HG03095 (cell line): ENCODE data around the gene MORC2.

Experiments
- ATAC-seq: cut with Tn5 transposase; IDR thresholded peaks from one replicate; pipeline ENCODE4 v1.9.1; 2021; ENCODE audit warnings: moderate library complexity; ENCODE audit not compliant: unreplicated experiment

The MORC2 gene

DNA sequence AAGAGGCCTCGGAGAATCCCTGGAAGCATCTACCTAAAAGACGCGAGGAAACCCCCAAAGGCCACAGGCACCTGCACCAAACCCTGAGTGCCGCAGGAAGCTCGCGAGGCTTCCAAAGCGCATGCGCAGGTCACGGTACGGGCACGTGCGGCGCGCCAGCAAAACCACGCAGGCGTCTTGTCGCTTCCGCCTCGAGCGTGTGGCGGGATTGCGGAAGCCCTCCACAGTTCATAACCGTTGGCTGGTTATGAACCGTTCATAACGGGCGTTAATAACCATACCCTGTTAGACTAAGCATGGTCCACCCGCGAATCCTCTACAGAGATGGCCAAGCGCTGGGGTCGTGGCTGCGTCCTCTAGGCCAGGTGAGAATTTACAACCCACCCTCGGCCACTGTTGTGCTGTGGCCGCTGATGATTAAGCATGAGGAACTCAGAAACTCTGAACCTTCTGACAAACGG, 46.4 kb downstream of the MORC2 start:
- no peak for ATAC-seq

DNA sequence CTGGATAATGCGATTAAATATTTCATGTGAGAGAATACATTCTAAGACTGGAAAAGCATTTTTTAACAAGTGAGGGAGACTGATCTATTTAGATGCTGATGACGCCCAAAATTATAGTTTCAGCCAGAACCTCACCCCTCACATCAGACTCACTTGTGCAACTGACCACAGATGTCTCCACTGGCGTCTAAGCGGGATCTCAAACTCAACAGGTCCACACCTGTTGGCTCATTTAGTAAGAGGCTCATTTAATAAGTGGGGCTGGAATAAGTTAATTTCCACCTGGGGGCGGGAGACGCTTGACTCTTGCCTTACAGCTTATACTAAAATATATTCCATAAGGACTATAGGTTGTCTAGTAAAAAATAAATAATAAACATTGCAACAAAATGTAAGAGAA, 47.5 kb downstream of the MORC2 start:
- no peak for ATAC-seq

DNA sequence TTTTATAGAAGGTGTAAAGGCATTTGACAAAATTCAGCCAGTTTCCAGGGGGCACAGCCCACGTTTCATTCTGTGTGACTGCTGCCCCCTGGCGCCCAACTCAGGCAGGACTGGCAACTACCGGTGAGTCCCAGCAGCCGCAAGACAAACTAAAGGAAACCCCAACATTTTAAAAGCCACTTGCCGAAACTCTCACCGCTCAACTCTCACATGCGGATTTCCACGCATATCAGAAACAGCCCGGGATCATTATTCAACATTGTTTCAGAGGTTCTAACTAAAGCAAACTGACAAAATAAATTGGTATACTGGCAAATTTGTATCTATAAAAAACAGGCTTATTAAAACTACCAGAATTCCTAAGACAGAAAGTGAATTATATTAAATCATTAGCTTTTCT, 48.2 kb downstream of the MORC2 start:
- no peak for ATAC-seq

DNA sequence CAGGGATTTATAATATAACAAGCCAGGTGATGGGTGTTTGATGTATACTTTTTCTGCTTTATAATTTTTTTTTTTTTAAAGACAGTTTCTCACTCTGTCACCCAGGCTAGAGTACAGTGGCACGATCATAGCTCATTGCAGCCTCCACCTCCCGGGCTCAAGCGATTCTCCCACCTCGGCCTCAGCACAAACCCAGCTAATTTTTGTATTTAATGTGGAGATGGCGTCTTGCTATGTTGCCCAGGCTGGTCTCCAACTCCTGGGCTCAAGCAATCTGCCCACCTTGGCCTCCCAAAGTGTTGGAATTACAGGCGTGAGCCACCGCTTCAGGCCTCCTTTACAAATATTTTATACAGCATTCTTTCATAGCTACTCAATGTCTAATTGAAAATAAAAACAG, 48.6 kb downstream of the MORC2 start:
- no peak for ATAC-seq

DNA sequence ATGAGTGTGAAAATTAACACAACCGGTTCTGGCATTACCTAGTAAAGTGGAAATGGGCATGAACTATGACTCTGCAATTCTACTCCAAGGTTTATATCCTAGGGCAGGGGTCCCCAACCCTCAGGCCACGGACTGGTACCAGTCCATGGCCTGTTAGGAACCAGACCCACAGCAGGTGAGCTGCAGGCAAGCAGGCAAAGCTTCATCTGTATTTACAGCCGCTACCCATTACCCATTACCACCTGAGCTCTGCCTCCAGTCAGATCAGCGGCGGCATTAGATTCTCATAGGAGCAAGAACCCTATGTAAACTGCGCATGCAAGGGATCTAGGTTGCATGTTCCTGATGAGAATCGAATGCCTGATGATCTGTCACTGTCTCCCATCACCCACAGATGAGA, 49.8 kb downstream of the MORC2 start:
- ATAC-seq = no peak

DNA sequence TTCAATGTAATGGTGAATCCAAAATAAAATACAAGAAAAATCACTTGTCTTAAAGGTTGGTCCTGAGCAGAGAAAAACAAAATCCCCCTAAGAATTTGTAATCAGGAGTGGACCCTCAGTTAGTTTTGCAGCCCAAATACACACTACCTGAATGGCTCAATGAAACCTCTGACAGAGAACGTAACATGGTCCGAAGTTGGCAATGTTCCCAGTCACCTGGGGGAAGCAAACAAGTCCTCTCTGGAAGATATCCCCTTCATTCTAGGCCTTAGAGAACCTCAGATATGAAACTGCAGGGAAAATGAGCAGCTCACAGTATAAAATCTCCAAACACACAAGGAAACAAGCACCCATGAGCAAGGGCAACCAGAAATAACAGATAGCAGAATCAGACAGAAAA, 58.2 kb downstream of the MORC2 start:
- ATAC-seq = no peak

DNA sequence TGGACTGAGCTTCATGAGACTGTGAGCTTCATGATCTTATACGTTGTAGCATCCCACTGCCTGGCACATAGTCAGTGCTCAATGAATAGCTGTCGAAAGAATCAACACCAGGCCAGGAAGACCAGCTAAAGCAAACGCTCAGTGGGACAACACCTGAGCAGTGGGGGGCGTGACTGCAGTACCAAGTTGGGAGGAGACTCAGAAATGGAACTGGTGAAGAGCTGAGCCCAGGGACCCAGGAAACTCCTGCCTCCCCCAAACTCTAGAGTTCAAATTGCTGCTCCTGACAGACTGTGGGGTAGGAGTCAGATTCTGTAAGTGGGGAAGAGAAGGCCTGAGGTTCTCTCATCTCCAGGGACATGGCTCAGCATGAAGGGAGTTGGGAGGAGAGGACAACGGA, 59.3 kb downstream of the MORC2 start:
- no peak for ATAC-seq

DNA sequence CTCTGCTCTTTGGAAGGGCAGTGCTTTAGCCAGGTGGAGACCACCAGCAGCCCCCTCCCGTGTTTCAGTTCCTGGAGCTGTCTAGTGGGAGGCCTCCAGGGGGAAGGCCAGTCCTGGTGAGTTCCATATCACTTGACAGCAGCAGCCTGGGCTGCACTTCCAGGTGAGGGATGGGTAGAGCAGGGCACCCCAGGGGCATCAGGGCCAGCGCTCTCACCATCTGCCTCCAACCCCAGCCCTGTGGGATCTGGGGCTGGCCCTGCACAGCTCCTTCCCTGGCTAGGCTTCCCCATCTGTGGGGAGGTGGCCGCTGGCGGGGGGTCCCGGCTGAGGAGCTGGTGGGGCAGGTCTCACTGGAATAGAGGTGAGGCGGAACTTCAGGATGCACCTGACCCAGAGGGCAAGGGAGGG, 60.5 kb downstream of the MORC2 start:
- no peak for ATAC-seq

DNA sequence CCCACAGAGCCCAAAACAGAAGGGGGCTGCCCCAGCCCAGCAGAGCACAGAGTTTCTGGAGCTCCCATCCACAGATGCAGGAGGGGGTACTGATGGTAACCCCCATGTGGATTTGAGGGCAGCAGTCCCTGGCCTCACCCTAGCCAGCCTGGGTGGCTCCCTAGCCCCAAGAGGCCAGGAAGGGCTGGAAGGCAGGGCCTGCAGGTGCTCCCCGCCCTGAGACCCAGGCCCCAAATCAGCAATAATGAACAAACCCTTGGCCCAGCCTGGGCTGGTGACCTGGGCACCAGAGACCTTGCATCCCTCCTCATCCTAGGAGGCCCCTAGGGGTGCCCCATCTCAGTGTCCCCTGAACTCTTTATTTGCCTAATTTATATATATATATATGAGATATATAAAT, 61.6 kb downstream of the MORC2 start:
- no peak for ATAC-seq

DNA sequence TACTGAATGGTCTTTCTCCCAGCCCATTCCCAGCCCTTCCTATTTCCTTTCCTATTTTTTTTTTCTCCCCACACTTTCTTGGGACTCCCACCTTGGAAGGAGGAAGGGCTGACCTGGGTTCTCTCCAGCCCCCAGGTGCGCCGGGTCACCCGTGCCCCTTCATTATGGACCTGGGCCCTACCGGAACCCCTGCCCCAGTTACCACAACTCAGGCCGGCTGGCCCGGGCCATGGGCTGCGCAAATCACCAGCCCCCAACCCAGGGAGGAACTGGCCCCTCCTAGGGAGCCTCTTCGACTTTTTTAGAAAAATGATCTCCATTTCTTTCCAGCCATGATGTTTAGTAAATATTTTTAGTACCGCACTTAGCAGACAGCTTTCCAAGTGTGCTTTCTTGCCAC, 62.2 kb downstream of the MORC2 start:
- ATAC-seq = no peak

DNA sequence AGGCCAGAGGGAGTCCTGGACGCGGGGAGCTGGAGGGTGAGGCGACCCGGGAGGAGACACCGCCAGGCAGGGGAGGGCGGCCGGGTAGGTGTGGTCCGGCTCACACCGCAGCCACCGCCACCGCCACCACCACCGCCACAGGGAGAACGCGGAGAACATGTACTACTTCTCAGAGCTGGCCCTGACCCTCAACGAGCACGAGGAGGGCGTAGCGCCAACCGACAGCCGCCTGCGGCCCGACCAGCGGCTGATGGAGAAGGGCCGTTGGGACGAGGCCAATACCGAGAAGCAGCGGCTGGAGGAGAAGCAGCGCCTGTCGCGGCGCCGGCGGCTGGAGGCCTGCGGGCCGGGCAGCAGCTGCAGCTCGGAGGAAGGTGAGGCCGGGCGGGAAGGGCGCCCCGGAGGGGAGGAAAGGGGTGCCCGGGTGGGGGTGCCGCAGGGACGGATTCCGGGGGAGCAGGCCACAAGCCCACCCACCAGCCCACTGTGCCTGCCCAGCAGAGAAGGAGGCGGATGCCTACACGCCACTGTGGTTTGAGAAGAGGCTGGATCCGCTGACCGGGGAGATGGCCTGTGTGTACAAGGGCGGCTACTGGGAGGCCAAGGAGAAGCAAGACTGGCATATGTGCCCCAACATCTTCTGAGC, 62.8 kb downstream of the MORC2 start:
- no peak for ATAC-seq

DNA sequence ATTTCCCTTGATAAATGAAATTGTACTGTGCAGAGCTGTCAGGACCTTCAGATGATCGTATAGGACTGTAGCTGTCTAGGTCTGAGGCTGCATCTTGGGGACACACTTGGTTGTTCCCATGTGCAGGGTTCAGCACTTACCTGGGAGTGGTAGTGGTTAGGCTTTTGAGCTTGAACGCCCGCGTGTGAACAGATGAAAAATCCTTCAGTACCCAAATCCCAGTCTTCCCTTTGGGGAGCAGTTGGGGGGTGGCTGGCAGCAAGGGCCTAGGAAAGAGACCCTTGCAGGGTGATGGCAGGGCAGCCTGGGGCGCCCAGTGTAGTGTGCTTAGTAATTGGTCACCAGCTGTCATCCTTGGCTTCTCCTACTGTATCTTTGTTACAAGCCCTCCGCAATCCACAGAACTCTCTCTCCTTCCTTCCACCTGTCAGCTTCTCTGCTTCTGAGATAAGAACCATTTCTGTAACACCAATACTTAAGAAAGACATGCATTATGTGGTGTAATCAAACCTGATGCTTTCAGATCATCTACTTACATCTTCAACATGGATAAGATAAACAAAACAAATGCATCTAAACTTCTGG, 64.6 kb downstream of the MORC2 start:
- no peak for ATAC-seq

DNA sequence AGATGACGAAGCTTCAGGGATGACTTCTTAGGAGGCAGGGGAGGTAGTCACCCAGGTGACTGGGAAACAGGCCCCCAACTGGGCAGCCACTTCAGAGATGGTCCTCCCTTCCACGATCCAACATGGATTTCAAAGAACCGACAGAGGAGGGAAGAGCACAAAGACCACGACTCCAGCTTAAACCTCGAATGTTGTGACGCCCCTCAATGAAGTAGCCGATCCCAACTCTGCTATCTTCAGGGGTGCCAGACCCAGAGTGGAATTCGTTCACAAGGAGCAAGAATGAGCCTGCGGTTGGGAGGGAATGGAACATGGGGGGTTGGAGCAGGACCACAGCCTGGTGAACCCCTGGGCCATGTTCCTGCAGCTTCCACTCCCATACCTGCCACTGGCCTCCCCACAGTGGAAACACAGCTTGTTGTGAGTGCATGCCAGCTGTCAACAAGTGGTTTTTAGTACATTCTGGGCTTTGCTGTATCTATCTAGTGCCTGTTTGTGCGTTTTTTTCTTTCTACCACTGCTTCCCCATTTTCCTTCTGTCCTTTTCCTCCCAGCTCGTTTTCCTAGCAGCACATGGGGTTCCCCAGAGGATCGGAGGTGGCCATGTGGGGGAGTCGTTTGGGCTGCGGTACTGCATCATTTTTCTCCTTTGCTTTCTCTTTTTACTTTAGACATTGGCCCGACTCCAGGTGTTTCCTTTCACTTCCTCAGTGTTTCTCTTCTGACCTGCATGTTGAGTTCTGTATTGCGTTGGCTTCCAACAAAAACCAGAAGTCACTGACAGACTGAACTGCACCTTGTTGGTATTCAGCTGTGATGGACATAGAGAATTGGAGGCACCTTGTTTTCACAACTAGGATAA, 65.8 kb downstream of the MORC2 start:
- no peak for ATAC-seq

DNA sequence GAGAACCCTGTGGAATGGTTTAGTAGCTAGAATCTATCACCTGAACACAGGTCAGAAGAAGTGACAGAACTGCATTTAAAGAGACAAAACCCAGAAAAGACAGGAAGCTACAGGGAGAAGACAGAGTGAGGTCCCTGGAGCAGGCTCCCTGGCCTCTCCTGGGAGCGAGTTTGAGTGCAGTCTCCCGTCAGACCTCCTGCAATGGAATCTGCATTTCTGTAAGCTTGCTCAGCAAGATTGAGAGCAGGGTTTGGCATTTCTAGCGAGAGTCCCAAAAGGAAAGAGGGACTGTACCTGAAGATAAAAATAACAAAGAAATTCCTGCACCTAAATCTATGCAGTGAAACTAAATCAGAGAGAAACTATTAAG, 74.2 kb downstream of the MORC2 start:
- no peak for ATAC-seq

DNA sequence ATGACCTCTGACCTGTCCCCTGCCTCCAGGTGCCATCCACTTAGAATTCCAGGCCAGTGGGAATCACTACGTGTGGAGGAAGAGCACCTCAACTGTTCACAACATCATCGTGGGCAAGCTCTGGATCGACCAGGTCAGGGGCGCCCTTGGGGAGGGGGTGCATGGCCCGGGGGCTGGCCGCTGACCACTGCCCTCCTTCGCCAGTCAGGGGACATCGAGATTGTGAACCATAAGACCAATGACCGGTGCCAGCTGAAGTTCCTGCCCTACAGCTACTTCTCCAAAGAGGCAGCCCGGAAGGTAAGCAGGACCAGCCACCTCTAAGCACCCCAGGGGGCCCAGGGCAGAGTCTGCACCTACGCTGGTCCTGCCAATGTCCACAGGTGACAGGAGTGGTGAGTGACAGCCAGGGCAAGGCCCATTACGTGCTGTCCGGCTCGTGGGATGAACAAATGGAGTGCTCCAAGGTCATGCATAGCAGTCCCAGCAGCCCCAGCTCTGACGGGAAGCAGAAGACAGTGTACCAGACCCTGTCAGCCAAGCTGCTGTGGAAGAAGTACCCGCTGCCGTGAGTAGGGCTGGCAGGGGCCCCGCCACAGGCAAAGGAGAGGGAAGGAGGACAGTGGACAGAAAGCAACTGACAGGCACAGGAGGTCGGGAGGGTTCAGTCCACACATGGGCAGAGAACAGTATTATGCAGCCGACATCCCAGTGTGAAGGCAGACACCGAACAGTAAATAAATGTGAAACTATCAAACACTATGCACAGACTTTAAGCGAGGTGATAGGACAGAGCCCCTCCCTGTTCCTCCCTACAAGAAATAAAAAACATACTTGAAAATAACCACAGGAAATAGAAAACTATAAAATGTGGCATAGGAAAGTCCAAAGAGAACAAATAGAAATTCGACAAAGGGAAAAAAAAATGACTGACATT, 74.9 kb downstream of the MORC2 start:
- ATAC-seq = no peak

DNA sequence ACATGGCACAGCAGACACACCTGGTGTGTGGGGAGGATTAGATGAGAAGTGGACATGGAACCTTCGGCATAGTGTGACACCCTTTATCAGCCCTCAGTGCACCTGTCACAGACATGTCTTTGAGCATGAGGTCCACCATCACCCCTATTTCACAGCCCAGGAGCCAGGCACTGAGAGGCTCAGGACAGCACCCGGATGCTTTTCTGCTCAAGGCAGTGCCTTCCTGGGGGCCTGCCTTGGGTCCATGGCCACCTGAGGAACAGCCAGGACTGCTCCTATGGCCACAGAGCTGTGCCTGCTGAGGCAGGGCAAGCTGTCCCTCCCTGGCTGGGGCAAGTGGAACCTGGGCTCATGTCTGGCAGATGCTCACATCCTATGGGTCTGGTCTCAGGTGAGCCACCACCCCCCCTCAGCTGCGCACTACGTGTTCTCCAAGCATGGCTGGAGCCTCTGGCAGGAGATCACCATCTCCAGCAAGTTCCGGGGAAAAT, 75.8 kb downstream of the MORC2 start:
- no peak for ATAC-seq

DNA sequence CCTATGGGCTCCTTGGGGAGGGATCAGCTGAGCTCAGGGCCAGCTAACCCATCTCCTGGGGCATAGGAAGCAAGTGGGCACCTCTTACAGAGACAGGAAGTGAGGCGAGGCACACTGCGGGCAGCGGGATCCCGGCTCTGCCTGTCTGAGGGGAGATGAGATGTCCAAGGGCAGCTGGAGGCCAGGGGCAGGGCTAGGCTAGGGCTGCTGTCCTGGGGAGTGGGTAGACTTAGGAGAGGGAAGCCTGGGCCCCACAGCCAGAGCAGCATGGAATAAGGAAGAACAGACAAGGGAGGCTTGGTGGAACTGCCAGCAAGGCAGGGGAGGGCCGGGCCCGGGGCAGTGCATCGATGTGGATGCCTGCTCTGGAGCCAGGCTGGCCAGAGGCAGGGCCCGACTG, 76.3 kb downstream of the MORC2 start:
- no peak for ATAC-seq

DNA sequence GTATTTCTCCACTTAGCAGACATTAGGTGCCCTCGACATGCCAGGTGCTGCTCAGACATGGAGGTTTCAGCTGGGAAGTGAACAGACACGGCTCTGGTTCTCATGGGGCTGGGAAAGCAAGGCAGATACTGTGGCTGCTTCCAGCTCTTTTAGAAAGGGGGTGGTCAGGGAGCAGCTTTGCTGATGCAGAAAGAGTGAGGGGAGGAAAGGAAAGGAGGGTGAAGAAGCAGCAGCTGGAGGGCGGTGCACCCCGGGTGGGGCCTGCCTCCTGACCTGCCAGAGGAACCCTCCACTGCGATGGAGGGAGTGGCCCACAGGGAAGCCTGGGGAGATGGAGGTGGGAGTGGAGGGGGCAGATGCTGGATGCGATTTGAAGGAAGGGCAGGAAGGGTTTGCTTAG, 76.8 kb downstream of the MORC2 start:
- no peak for ATAC-seq

DNA sequence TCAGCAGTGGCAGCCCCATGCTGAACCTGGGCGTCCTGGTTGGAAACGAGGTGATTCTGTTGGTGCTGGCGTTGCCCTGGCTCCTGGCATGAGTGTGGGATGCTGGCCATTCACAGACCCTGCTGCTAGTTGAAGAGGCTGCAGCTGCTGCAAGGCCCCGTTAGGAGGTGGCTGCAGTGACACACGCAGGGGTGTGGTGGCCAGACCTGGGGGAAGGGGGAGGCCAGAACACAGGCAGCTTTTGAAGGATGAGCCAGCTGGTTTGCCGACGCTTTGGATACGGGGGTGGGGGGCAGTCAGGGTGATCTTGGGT, 77.2 kb downstream of the MORC2 start:
- ATAC-seq = no peak

DNA sequence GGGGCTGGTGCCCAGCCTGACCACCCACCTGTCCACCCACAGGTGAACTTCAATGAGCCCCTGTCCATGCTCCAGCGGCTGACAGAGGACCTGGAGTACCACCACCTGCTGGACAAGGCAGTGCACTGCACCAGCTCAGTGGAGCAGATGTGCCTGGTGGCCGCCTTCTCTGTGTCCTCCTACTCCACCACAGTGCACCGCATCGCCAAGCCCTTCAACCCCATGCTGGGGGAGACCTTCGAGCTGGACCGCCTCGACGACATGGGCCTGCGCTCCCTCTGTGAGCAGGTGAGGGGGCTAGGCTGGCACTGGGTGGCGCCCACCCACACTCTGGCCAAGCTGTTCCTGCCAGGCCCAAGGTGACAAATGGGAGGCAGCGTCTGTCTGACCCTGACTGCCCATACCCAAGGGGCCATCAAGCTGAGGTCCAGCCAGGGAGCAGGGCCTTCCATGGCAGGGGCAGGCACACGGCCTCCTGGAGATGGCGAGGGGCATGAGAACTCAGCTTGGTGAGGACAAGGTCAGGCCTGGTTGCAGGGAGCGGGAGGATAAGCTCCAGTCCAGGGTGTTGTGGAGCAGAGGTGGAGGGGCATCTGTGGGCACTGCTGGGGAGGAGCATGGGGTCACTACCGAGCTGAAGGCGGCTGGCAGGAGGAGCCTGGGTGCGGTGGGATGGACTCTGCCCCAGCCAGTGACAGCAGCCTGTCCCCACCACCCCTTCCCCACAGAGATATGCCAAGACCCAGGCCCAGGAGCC, 77.7 kb downstream of the MORC2 start:
- ATAC-seq = no peak
